GM19351 (cell line): Measurements from ENCODE around the gene GCNT2.
"Not testable (repeated sequence)": the region's sequence is repeated elsewhere in the genome, so short reads cannot be mapped to it uniquely, and the experiment has no call there.

Experiments used
- ATAC-seq: cut with Tn5 transposase; IDR thresholded peaks from one replicate; pipeline ENCODE4 v1.9.1; 2021; ENCODE audit warnings: mild to moderate bottlenecking, moderate library complexity; ENCODE audit not compliant: unreplicated experiment

GCNT2 gene

DNA sequence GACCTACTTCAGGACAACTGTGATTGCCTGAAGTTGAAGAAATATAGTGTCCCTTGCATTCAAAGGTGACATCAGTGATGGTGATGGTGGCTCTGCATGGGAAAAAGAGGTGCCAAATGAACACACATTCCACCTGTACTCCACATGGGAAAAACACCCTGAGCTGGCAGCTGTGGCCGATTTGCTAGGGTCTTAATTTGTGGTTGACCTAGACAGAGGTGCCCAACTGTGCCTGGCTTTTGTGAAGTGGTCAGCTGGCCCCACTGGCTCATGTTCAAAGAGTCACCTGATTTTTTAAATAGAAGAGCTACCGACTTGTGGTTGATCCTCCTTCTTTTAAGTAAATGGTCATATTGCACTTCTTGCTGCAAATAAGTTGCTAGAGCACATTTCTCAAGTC, 7.6 kb upstream of the GCNT2 start:
- ATAC-seq = no peak

DNA sequence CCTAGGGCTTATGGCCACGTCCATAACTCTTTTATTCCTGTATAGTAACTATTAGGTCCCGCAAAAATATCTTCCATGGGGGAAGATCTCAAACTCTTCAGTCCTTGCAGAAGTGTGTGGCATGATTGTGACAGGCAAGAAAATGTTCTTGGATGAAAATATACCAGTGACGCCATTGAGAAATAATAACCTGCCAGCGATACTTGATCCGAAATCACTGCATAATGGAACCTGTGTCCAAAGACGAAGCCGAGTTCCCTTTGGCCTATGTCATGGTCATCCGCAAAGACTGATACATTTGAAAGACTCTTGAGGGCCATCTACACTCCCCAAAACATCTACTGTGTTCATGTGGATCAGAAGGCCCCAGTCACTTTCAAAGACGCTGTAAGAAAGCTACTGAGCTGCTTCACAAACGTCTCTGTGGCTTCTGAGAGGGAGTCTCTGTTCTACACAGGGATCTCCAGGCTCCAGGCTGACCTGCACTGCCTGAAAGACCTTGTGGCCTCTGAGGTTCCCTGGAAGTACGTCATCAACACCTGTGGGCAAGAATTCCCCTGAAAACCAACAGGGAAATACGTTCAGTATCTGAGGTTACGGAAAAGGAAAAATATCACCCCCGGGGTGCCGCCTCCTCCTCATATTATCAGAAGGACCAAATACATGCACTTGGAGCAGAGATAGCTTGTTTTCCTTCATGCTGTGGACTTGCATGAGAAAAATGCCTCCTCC, 6.9 kb upstream of the GCNT2 start:
- no peak for ATAC-seq

DNA sequence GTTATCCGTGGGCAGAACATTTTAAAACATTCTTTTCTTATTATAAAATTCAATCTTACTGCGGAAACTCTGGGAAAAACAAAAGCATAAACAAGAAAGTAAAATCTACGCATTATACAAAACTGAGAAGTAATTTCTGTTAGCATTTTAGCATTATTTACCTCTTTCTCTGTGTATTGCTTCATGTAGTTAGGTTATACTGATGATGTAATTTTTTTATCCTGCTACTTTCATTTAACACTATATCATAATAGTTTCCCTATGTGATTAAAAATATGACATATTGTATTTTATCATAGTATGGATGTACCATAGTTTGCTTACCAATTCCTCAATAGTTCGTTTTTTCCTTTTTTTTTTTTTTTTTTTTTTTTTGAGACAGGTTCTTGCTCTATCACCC, 4.2 kb upstream of the GCNT2 start:
- no peak for ATAC-seq

DNA sequence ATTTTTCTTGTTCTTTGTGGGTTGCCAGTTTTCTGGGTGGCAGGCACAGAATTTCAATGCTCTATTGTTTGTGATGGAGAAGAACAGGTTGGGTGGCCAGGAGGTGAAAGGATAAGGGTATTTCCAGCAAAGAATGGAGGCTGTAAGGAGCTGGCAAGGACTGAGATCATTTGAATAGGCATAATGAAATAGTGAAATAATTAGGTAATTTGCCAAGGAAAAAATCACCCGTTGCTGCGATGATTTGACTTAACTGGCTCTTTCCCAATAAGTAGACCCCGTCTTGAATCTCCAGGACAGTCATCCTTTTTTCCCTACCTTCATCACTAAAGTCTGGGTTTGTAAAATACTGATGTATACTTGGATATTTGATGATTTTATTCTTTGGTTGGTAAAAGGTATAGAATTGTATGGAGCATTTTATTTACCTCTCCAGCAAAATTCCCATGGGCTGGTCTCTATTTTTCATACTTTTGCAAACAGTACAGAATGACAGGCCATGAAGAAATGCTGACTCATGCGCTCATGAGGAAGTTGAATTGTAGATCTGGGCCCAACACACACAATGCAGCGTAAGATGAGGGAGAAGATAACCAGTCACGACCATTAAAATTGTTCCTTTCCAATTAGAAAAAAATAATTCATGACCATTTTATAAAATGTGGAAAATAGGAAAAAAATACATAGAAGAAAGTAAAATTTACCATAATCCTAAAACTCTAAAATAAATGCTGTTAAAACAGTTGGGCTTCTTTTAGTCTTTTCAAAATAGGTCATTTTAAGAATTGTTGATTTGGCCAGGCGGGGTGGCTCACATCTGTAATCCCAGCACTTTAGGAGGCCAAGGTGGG, 2.4 kb upstream of the GCNT2 start:
- no peak for ATAC-seq

DNA sequence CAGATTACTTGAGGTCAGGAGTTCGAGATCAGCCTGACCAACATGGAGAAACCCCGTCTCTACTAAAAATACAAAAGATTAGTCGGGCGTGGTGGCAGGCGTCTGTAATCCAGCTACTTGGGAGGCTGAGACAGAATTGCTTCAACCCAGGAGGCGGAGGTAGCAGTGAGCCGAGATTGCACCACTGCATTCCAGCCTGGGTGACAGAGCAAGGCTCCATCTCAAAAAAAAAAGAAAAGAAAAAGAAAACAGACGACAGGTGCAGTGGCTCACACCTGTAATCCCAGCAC, 1.8 kb upstream of the GCNT2 start:
- ATAC-seq = not testable (repeated sequence)

DNA sequence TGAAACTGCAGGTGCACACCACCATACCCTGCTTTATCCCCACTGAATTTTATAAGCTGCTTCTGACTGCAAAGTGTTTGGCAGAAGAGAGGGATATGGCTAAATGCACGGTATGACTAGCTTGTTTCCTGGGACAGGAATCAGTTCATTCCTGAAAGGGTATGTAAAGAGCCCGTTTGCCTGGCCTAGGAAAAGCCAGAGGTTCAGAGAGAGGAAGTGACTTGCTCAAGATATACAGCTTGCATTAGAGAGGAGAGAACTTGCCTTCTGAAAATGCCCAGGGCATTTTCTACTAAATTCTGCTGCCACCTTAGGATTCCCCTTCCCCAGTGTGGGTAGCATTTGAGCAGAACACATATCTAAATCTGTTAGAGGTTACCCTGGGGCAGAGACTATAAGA, 683 bp upstream of the GCNT2 start:
- no peak for ATAC-seq

DNA sequence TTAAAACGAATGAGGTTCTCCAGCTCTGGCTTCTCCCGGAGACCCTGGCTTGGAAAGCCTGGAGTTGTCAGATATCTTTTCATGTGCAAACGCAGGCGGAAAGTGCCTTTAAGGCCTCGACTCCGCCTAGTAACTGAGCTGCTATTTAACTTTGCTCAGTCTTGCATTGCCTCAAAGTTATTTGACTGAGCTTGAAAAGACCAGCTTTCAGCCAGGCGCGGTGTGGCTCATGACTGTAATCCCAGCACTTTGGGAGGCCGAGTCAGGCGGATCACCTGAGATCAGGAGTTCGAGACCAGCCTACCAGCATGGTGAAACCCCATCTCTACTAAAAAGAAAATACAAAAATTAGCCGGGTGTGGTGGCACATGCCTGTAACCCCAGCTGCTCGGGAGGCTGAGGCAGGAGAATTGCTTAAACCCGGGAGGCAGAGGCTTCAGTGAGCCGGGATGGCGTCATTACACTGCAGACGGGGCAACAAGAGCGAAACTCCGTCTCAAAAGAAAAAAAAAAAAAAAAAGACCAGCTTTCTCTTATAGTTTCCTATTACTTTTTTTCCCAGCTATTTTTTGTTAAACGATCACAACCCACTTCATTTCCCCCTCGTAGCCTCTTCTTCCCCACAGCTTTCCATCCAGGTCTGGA, 1.9 kb downstream of the GCNT2 start:
- no peak for ATAC-seq

DNA sequence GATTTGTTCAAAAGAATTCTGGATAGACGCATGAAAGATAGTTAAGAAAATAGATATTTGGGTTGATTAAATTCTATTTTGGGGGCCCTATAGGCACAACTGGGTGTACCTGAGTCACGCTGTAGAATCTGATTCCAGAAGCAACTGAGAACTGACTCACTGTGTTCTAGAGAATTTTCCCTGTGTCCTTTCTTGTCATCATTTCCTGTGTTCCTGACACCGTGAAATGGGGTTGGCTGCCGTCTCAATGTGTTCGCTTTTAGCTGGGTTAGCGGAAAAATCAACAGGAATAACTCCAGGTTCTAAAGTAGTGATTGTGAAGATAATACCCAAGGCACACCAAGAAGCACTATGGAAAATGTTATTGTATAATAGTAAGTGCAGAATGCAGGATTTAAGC, 5.0 kb downstream of the GCNT2 start:
- ATAC-seq = no peak

DNA sequence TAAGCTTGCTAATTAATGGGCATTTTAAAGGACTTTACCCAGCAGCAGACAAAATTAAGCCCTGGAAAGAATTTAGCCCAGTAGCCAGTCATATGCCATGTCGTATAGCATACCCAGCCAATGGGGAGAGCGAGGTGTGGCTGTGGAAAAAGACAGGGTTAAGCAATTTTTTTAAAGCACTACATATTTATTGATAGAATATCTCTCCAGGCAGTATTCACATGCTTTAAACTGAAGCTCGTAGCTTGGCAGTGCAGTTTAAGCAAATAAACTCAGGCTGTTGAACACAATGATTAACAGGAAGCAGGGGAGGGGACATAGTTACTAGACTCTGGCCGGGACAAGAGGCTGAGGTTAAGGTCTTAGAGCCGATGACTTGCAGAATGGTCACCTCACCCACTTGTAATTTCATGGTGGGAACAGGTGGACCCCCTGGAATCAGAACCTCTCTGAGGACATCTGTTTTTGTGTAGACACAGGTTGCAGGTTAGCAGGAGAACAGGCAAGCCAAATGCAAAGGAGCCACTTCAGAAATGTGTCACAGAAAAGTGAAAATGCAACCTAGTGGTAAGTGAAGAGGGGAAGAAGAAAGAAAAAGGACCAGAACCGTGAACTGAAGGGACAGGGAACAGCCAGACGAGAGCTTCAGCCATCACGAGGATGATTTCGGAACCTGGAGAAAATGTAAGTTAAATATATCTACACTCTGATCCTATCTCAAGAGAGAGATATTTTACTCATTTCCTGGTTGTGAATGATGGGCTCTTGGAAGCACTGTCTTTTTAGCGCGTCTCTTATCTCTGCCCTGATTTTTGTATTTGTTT, 7.2 kb downstream of the GCNT2 start:
- ATAC-seq = peak; percentile 52

DNA sequence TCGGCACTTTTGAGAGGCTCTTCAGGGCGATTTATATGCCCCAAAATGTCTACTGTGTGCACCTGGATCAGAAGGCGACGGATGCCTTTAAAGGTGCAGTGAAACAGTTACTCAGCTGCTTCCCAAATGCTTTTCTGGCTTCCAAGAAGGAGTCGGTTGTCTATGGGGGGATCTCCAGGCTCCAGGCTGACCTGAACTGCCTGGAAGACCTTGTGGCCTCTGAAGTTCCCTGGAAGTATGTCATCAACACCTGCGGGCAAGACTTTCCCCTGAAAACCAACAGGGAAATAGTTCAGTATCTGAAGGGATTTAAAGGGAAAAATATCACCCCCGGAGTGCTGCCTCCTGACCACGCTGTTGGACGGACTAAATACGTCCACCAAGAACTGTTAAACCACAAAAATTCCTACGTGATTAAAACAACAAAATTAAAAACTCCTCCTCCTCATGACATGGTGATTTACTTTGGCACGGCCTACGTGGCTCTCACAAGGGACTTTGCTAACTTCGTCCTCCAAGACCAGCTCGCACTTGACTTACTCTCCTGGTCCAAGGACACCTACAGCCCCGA, 8.2 kb downstream of the GCNT2 start:
- ATAC-seq = no peak

DNA sequence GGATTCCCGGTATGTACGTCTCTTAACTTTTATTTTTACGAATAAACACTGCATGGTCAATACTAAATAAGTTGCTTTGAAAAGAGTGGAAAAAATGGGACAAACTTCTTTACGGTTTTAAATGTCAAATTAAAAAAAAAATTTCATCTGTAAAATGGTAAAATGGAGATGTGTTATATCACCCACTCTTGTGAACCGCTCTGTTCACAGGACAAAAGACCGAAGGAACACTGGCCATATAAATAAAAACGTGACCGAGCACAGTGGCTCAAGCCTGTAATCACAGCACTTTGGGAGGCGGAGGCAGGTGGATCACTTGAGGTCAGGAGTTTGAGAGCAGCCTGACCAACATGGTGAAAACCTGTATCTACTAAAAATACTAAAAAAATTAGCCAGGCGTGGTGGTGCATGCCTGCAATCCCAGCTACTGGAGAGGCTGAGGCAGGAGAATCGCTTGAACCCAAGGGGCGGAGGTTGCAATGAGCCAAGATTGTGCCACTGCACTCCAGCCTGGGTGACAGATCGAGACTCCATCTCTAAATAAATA, 8.8 kb downstream of the GCNT2 start:
- not testable (repeated sequence) for ATAC-seq

DNA sequence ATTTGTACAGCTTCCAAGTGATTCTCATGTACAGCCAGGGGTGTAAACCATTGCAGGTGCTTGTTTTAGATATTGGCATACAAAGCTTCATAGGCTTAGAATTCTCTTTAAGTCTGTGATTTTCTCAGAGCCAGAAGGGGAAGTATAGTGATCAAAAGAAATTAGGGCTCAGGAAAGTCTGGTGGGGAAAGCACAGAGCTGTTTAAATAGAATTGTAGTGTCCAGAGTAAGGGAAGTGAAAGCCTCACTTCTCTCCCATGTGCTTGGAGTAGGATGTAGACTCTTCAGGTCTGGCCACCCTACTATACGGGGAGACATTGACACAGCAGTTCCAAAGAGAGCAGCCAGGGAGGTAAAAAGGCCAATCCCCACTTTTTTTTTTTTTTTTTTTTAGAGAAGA, 10.4 kb downstream of the GCNT2 start:
- ATAC-seq = no peak

DNA sequence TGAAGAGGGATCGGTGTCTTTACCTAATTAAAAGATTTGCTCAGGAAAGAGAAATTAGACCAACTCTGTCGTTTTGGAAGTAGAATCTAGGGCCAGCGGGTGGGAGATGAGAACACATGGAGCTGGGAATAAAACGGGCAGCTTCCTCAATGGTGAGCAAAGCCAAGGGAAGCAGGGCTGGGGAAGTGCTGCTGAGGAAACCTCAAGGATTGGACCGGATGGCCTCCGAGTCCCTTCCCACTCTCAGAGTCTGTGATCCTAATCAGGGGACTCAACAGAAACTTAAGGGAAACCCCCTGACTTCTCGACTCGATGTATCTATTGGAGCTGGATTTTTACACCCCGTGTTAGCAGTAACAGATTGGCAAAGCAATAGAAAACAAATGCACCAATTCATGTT, 10.8 kb downstream of the GCNT2 start:
- ATAC-seq = no peak

DNA sequence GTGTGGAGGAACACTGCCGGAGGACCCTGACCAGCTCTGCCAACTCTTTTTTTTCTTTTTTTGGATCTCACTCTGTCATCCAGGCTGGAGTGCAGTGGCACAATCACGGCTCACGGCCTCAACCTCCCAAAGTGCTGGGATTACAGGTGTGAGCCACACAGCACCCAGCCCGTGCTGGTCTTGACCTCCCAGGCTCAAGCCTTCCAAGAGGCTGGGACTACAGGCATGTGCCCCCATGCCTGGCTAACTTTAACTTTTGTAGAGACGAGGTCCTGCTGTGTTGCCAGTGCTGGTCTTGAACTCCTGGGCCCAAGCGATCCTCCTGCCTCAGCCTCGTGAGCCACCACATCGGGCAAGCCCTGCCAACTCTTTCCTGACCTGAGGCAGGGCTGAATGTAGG, 11.2 kb downstream of the GCNT2 start:
- ATAC-seq = no peak

DNA sequence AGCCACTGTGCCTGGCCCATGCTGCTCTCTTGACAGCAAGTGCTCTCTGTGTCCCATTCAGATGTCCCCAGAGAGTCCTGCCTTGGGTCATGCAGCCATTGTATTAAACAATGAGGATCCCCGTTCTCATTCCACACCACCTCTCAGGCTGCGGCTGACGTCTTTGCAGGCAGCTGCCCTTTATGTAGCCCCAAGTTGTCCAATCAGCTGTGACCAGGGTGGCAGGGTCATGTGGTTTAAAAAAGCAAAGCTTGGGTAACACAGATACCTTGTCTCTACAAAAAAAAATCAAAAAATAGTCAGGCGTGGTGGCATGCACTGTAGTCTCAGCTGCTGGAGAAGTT, 13.2 kb downstream of the GCNT2 start:
- ATAC-seq = peak; percentile 21

DNA sequence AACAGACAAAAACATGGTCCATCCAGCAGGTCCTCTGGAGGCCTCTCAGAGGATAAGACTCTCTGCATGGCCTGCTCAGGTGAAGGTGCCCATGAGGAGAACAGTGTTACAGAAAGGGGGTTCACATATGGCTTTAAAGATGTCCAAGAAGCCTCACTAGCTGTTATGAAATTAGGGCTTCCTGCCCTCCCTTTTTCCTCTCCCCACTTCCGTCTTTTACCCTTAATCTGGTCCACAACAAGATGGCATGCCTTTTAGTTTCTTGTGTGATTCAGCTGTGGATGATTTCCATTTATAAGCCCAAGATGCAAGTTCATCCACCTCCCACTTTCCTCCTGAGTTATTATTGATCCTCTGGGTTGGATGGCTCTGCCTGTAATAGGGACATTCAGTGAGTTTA, 14.0 kb downstream of the GCNT2 start:
- ATAC-seq = no peak

DNA sequence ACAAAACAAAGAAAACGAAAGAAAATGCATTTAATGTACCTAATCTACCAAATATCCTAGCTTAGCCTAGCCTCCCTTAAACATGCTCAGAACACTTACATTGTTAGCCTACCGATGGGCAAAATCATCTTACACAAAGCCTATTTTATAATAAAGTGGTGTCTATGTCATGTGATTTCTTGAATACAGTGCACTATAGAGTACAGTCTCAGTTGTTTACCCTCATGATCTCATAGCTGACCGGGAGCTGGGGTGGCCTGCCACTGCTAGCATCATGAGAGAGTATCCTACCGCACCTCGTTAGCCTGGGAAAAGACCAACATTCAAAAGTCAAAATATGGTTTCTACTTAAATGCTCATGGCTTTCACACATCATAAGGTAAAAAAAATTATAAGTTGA, 16.6 kb downstream of the GCNT2 start:
- no peak for ATAC-seq

DNA sequence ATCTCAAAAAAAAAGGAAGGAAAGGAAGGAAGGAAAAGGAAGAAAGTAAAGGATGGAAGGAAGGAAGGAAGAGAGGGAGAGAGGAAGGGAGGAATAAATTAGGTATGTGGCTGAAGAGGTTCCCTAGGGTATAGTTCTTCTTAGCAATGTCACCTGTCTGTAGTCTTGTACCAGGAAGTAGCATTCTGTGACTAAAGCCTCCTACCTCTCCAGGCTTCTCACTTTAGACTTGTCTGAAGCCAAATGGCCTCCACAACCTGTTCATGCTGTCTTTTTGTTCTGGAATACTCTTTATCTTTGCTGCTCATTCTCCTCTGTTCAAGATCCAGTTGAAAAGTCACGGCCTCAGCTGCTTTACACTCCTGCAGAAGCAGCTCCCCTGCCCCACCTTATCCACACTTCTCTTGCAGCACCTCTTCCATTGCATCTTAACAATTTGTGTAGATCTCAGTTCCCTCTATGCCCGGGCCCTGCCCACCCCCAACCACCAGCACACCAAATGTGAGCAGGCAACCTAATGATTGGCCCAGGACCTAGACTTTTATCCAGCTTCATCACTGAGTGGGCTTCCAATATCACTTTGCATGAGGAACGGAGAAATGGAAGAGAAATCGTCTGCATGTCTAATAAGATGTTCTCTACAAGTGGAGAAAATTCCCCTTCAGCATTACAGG, 19.1 kb downstream of the GCNT2 start:
- ATAC-seq = no peak

DNA sequence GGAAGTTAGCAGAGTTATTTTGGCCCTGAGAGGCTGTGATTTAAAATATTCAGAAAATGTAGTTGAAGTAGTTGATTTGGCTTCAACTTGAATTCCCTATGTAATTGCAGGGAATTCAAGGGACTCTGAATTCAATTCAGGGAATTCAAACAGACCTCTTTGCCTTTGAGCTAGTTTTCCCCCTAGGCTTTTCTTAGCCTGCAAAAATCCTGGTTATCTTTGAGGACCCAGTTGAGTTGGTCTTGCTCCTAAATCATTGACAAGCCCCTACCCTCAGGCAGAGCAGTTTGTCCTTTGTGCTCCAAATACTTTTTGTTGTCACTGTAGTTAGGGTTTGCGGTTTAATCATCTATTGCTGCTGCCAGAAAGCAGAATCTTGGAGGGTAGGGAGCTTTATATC, 20.4 kb downstream of the GCNT2 start:
- ATAC-seq = no peak

DNA sequence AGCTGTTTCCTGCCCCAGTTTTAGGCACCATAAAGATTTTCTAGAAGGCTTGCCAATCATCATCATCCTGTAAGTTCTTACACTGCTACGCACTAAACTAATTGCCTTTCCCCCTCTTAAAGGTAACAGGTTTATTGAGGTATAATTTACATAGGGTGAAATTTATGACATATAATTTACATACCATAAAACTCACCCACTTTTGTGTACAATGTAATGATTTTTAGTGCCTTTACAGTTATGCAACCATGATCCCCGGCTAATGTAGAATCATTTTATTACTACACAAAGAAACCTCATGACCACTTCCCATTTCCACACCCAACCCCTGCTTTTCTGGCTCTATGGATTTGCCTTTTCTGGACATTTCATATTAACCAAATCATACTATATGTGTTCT, 21.1 kb downstream of the GCNT2 start:
- ATAC-seq = no peak
